ENCODE data around the gene PAF1.

Gene PAF1

DNA sequence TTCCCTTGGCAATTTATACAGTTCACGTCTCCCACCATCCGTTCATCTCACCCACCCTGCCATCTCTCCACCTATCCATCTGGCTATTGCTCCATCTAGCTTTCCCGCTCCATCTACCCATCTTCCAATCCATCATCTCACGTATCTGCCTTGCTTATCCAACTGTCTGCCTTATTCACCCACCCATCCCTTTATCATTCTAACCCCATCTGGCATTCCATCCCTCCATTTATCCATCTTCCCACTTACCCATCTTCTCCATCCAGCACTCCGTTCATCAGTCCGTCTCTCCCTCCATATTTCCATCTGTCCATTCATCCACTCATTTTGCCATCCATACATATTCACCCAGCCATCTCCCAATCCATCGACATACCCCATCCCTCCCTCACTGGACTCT, 34.8 kb upstream of the PAF1 start:
- DNase-seq (ENCODE audit: low spot score) = no peak
- no peak overlapping the region for H3K27ac ChIP-seq
- H3K4me3 ChIP-seq = no peak overlapping the region
- TF ChIP-seq, protein P1, sequence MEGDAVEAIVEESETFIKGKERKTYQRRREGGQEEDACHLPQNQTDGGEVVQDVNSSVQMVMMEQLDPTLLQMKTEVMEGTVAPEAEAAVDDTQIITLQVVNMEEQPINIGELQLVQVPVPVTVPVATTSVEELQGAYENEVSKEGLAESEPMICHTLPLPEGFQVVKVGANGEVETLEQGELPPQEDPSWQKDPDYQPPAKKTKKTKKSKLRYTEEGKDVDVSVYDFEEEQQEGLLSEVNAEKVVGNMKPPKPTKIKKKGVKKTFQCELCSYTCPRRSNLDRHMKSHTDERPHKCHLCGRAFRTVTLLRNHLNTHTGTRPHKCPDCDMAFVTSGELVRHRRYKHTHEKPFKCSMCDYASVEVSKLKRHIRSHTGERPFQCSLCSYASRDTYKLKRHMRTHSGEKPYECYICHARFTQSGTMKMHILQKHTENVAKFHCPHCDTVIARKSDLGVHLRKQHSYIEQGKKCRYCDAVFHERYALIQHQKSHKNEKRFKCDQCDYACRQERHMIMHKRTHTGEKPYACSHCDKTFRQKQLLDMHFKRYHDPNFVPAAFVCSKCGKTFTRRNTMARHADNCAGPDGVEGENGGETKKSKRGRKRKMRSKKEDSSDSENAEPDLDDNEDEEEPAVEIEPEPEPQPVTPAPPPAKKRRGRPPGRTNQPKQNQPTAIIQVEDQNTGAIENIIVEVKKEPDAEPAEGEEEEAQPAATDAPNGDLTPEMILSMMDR (IDR thresholded peaks at IDR 0.05) = no peak

DNA sequence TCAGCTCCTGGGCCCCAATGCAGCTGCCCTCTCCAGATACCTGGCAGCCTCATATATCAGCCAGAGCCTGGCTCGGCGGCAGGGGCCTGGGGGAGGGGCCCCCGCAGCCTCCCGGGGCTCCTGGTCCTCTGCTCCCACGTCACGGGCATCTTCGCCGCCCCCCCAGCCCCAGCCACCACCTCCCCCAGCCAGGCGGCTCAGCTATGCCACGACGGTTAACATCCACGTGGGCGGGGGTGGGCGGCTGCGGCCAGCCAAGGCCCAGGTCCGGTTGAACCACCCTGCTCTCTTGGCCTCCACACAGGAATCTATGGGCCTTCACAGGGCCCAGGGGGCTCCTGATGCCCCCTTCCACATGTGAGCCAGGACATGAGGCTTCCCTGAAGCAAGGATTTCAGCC, 34.0 kb upstream of the PAF1 start:
- TF ChIP-seq, protein P1 (IDR thresholded peaks at IDR 0.05) = no peak

DNA sequence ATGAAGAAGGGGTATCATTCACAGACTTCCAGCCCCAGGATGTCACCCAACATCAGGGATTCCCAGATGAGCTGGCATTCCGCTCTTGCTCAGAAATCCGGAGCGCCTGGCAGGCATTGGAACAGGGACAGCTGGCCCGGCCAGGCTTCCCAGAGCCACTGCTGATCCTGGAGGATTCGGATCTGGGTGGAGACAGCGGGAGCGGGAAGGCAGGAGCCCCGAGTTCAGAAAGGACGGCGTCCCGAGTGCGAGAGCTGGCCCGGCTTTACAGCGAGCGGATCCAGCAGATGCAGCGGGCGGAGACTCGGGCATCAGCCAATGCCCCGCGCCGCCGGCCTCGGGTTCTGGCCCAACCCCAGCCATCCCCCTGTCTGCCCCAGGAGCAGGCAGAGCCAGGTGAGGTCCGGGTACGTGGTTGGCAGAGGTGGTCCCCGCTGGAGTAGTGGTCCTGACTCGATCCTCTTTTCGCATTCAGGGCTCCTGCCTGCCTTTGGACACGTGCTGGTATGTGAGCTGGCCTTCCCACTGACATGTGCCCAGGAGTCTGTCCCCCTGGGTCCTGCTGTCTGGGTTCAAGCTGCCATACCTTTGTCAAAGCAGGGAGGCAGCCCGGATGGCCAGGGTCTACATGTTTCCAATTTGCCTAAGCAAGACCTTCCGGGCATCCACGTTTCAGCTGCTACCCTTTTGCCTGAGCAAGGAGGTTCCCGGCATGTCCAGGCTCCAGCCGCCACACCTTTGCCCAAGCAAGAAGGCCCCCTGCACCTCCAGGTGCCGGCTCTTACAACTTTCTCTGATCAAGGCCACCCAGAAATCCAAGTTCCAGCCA, 32.6 kb upstream of the PAF1 start:
- DNase-seq (ENCODE audit: low spot score) = peak; percentile 70
- Histone ChIP-seq H3K4me3 (no peak overlapping the region), H3K27ac (no peak overlapping the region)
- TF ChIP-seq, protein P1 (IDR thresholded peaks at IDR 0.05) = no peak

More for the DNA sequence above, 34.0 kb upstream of the PAF1 start:
- DNase-seq (ENCODE audit: low spot score) = peak; percentile 72
- H3K27ac ChIP-seq = no peak overlapping the region
- no peak overlapping the region for H3K4me3 ChIP-seq

DNA sequence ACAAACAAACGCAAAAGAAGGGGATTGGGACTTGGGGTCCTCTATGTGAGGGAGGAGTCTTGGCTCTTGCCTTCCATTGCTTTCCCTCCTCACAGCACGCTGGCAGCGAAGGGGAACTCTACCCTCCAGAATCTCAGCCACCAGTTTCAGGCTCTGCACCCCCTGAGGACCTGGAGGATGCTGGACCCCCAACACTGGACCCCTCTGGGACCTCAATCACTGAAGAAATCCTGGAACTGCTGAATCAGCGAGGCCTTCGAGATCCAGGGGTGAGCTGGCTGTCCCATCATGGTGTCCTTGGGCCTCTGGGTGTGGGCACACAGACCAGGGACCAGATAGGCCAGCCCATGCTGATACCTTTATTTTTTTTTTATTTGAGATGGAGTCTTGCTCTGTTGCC, 31.1 kb upstream of the PAF1 start:
- Histone ChIP-seq H3K4me3 (no peak overlapping the region), H3K27ac (no peak overlapping the region)
- DNase-seq (ENCODE audit: low spot score) = no peak
- TF ChIP-seq, protein P1 (IDR thresholded peaks at IDR 0.05) = no peak

DNA sequence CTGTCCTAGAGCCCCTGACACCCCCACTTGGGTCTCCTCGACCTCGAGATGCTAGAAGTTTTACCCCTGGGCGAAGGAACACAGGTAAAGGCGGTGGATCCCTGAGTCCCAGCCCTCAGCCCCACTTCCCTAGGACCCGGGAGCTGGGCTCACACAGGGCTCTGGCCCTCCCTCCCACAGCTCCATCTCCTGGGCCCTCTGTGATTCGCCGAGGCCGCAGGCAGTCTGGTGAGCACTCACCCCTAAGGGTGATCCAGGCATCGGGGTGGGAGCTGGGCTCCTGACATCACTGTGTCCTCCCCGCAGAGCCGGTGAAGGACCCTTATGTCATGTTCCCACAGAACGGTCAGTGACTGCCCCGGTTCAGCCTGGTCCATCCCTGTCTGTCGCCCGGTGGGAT, 29.9 kb upstream of the PAF1 start:
- peak; percentile 73 for DNase-seq (ENCODE audit: low spot score)
- TF ChIP-seq, protein P1 (IDR thresholded peaks at IDR 0.05) = no peak
- H3K4me3 ChIP-seq = no peak overlapping the region
- H3K27ac ChIP-seq = no peak overlapping the region

DNA sequence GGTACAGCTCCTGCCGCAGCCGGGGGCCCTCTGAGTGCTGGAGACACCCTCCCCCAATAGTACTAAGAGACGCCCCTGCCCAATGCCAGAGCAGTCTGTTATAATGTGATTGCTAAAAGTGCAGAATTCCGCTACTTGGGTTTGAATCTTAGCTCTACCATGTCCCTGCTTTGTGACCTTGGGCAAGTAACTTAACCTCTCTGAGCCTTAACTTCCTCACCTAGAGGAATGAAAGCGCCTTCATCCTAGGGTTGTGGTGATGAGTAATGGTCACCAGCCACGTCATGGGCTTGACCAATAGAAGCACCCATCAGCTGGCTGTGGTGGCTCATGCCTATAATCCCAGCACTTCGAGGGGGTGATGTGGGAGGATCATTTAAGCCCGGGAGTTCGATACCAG, 28.1 kb upstream of the PAF1 start:
- no peak overlapping the region for H3K4me3 ChIP-seq
- TF ChIP-seq, protein P1 (IDR thresholded peaks at IDR 0.05) = no peak
- DNase-seq (ENCODE audit: low spot score) = no peak
- H3K27ac ChIP-seq = no peak overlapping the region
